ENCODE results near the gene B3GNT5.

Gene B3GNT5

DNA sequence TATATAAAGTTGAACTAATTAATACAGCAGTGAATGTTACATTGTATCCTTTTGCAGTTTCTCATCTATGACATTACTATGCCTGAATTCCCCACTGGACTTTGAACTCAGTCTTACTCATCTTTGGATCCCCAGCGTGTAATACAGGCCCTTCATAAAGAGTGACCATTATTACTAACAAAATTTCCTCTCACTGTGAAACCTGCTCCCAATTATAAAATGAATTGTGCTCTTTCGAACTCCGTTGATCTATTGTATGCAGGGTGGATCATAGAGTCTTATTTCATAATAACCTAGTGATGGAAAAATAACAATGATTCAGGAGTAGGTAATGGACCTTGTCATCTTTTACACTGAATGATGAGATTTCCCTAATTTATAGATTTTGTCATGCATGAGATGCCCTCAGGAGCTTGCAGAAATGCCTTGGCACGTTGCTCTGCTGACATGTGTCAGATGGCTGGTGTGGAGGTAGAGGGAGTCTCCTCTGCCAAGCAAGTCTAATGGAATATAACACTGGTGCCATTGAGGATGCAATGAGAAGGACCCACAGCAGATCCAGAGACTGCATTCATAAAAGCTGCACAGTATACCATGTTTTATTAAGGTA is 25.5 kb downstream of the B3GNT5 start:
- no peak for TF ChIP-seq FOXP2 (optimal IDR thresholded peaks at IDR 0.05; ENCODE audit: borderline replicate concordance, extremely low read depth, extremely low read length, insufficient read depth)
- no peak for TF ChIP-seq POLR2AphosphoS5 (IDR thresholded peaks at IDR 0.05; ENCODE audit: low read depth, low read length)
- TF ChIP-seq TAF1 (IDR thresholded peaks at IDR 0.05; ENCODE audit: borderline replicate concordance, insufficient read depth, low read length), result no peak
- no peak for TF ChIP-seq SIN3A (IDR thresholded peaks at IDR 0.05; ENCODE audit: borderline replicate concordance, insufficient read depth, low read length)
- no peak for TF ChIP-seq REST (IDR thresholded peaks at IDR 0.05; ENCODE audit: insufficient read depth in 1 of 2, low read depth in 2 of 2, low read length in 2 of 2)

DNA sequence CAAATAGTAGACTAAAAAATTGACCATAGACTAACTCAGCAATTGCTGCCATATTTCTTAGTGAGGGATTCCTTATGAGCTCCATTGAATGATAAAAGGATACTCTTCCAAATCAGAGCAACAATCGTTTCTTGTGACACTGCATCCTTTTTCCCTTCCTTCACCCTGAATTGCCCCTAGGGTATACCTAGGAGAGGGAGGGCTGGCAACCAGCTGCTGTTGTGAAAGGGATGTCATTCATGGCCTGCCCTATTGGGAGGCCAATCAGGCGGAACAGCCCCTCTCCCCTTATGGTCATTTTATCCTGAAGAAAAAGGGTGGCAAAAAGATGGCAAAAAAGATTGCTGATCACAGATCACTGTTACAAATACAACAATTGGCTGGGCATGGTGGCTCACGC is 26.3 kb downstream of the B3GNT5 start:
- TF ChIP-seq SIN3A (IDR thresholded peaks at IDR 0.05; ENCODE audit: borderline replicate concordance, insufficient read depth, low read length) (no peak), TAF1 (IDR thresholded peaks at IDR 0.05; ENCODE audit: borderline replicate concordance, insufficient read depth, low read length) (no peak), POLR2AphosphoS5 (IDR thresholded peaks at IDR 0.05; ENCODE audit: low read depth, low read length) (no peak), REST (IDR thresholded peaks at IDR 0.05; ENCODE audit: insufficient read depth in 1 of 2, low read depth in 2 of 2, low read length in 2 of 2) (no peak), FOXP2 (optimal IDR thresholded peaks at IDR 0.05; ENCODE audit: borderline replicate concordance, extremely low read depth, extremely low read length, insufficient read depth) (no peak)

DNA sequence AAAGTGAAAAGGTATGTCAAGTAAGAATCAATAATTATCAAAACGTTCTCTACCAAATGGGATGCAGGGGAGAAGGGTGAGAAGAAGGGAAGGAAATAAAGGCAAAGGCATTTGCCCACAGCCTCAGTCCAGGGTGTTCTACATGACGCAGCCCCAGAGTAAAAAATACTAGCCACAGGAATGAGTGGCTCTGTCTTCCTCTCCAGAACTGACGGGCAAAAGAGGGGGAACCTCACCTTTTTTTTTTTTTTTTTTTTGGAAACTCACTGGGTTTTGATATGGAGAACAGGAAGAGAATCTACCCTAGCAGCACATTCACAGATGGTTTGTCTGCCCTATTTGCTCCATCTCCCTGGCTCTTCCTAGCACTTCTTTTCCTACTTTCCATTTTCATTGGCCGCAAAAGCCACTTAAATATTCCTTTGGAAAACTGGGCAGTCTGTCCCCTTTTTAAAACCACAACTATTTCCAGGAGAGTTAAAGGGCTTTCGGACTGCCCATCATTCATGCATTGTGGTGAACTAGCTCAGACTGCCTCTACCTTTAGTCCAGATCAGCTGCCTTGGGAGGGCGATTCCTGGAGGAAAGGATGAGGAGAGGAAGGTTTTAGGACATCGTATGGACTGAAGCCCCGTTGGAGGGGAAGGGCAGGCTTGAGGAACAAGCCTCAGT is 28.2 kb downstream of the B3GNT5 start:
- no peak for TF ChIP-seq SIN3A (IDR thresholded peaks at IDR 0.05; ENCODE audit: borderline replicate concordance, insufficient read depth, low read length)
- TF ChIP-seq TAF1 (IDR thresholded peaks at IDR 0.05; ENCODE audit: borderline replicate concordance, insufficient read depth, low read length), result no peak
- no peak for TF ChIP-seq POLR2AphosphoS5 (IDR thresholded peaks at IDR 0.05; ENCODE audit: low read depth, low read length)
- TF ChIP-seq REST (IDR thresholded peaks at IDR 0.05; ENCODE audit: insufficient read depth in 1 of 2, low read depth in 2 of 2, low read length in 2 of 2), result no peak
- TF ChIP-seq FOXP2 (optimal IDR thresholded peaks at IDR 0.05; ENCODE audit: borderline replicate concordance, extremely low read depth, extremely low read length, insufficient read depth), result no peak

DNA sequence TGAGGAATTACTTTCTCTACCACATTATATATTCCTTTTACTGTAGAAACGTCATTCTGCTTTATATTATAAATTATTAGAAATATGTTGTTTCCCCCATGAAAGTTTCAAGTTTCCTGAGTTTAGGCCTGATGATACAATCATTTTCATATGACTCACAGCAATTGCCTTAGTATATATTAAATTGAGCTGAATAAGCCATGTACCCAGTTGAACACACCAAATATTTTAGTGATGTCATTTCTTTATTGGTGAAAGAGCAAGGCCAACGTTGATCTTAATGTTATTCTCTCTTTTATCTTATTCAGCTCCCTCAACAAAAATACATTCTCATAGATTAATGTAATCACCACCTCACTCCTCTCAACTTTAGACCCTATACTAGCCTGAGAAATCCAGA is 30.8 kb downstream of the B3GNT5 start:
- TF ChIP-seq REST (IDR thresholded peaks at IDR 0.05; ENCODE audit: insufficient read depth in 1 of 2, low read depth in 2 of 2, low read length in 2 of 2), result no peak
- no peak for TF ChIP-seq TAF1 (IDR thresholded peaks at IDR 0.05; ENCODE audit: borderline replicate concordance, insufficient read depth, low read length)
- TF ChIP-seq SIN3A (IDR thresholded peaks at IDR 0.05; ENCODE audit: borderline replicate concordance, insufficient read depth, low read length), result no peak
